ENCODE results near the gene GLYATL1.

GRCh38 chr11:58941838-58942237 is 2.5 kb downstream of the GLYATL1 start:
- TF ChIP-seq CTCF (IDR thresholded peaks at IDR 0.05) (no peak), POLR2A (IDR thresholded peaks at IDR 0.05) (no peak)
